NCI-H1930 (cell line): ENCODE measurements around the gene ATP11A.
A peak's percentile ranks its signal among the peaks of the same experiment; 100 is the strongest.

ENCODE experiments used
- DNase-seq, 2 experiments: peaks; one replicate each; lab custom pipeline; 2025; lab: John Stamatoyannopoulos, UW

The ATP11A gene

GRCh38 chr13:112723771-112724170, 33.9 kb downstream of the ATP11A start:
- DNase-seq = no peak

GRCh38 chr13:112724788-112725345, 35.0 kb downstream of the ATP11A start:
- DNase-seq = no peak

DNA sequence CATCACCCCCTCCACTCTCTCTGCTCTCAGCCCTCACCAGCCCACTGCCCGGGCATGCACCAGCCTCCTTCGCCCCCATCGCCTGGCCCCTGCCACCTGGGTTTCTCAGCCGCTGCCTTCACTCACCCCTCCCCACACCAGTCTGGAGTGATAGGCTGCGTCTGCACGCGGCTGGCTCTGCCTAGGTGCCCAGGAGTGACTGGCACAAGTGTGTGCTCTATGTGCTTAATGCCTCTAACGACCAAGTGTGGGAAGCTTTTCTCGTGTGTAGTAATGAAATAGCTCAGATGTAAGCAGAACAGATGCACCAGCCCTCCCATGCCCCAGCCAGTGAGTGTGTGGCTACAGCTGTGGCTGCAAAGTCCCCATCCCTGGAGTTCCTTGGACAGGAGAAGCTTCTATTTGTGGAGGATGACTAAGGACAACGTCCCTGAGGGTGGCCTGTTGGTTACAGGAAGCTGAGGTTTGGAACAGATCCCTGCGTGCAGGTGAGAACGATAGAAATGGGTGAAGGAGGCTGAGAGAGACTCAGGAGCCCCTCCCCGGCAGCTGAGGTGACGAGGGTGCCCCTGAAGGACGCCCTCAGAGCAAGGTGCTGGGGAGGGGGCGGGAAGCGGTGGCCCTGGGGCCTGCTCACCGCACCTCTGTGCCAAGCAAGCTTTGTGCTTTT, 35.6 kb downstream of the ATP11A start:
- DNase-seq = no peak

GRCh38 chr13:112726016-112726767, 36.4 kb downstream of the ATP11A start:
- no peak for DNase-seq

GRCh38 chr13:112727581-112727980, 37.7 kb downstream of the ATP11A start:
- no peak for DNase-seq

DNA sequence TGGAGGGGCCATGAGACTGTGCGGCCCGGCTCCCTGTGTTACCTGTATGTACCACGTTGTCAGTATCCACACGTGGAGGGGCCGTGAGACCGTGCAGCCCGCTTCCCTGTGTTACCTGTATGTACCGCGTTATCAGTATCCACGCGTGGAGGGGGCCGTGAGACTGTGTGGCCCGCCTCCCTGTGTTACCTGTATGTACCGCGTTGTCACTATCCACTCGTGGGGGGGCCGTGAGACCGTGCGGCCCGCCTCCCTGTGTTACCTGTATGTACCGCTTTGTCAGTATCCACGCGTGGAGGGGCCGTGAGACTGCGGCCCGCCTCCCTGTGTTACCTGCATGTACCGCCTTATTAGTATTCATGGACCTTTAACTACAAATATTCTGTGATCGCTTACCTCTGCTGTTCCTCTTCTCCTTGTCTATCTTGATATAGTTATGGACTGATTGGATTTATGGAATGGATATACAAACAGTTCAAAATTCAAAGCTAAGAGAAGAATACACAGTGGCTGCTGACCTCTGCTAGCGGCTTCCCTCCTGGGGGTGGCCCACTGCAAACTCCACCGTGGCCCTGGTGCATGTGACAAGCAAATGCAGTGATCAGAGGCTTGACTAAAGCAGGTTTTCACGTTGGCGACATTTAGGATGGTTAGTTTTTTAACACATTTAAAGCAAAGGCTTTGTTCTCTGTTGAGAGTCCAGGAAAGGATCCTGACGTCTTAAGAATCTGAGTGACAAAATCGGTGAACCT, 38.7 kb downstream of the ATP11A start:
- DNase-seq = no peak

DNA sequence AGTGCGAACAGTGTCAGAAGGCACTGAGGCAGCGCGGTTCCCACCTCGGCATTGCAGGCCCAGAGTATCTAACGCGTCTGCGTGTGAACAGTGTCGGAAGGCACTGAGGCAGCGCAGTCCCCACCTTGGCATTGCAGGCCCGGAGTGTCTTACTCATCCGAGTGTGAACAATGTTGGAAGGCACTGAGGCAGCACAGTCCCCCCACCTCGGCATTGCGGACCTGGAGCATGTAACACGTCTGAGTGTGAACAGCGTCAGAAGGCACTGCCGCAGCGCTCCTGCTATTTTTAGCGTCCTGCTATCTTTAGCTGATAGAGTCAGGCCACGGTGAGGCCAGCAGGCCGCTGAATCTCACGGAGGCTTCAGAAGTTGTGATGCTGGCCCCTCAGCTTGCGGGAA, 39.6 kb downstream of the ATP11A start:
- no peak for DNase-seq

DNA sequence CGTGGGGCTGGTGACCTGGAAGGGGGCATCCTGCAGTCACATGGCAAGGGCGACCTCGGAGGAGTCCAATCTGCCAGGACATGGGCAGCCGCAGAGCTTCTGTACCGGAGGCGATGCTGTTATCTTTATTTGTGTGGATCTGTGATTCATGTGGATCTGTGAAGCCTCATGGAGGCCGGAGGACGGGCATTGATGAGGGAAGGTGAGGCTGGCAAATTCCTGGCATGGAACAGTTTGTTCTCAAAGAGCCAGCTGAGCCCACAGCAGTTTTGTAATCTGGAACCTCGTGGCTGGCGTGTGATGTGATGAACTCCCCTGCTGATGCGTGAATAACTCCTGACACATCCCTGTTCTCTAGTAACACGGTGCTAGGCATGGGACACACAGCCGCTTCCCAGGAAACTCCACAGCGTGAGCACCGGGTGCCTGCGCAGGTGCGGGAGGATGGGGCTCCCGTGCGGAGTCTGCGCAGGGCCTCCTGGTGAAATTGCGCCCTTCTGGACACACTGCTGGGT, 40.4 kb downstream of the ATP11A start:
- no peak for DNase-seq

- no peak for DNase-seq
These were observed 42.1 kb downstream of the ATP11A start for GRCh38 chr13:112731667-112732616.

GRCh38 chr13:112732679-112733078, 42.8 kb downstream of the ATP11A start:
- no peak for DNase-seq

DNA sequence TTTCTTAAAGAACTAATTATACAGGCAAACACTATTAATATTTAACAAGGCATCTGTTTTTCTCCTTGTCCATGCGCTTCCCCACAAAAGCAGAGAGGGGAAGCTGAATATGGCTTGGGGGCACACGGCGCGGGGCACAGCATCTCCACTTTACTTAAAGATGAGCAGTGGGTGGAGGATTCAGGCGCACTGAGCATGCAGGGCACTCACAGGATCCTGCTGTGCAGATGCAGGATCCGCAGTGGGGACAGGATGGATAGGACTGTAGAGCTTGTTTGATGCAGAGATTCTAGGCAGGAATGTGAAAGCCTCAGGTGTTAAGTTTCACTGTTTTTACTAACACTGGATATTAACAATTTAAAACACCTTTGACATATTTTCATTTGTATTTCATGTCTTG, 43.3 kb downstream of the ATP11A start:
- peak; percentile 52 to 64 for DNase-seq

DNA sequence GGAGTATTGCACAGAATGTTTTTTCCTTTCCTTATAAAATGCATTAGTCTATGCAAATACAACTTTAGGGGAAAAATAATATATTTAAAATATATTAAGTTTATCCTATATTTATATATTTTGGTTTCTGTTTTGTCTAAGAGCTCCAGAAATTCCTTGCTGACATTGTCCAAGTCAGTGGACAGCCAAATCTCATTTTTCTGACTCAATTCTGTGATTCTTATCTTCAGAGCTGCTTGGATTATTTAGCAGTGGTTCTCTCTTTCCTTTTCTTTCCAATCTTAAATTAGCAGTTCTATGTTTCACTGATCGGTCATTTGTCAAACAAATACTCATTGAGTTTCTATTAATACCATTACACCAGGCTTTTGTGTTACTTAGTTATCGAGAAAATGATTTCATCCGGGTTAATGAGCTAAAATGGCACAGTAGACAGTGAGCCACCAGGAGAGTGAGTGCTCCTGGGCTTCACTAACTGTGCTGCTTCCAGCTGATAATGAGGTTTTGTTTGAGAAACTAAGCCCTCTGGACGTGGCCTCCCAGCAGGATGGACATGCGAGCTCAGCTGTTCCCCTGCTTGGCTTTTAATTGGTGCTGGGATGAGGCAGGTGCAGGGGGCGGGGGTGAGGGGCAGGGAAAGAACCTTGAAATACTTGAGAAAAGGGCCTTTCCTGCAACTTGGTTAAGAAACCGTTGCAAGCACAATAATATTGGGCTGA, 44.0 kb downstream of the ATP11A start:
- DNase-seq = peak; percentile 73 to 82

DNA sequence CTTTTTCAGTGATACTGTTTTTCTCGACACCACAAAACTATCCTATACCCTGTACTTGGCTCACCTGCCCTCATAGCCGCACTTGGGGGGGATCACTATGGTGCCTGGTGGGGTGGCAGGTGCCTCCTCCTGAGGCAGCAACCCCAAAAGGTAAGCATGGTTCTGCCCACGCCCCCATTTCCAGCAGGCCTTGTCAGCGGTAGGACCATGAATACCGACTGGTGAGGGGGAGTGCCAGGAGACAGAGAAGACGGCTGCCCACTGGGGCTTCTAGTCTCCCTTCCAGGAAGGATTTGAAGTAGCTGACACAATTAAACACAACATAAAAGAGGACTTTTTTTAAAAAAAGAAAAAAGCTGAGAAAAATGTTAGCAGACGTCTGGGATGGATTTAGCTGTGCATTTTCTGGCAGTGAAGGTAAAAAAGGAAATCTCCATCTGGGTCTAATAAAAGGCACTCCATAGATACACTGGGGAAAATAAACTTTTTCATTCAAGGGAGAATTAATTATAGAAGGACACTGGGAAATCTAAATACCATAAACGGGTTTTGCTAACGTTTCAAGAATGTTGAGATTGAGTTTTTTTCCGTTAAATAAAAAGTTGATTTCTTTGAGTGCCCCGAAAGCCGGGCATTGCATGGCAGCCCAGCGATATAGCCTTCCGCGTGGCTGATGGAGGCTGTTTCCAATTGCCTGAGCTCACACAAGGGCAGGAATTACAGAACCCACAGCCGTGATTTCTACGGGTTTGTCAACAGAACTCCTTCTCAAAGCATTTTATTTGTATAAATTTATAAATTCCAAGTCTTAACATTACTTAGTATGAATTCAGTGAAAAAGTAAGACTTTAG, 45.1 kb downstream of the ATP11A start:
- no peak for DNase-seq

GRCh38 chr13:112735791-112736190, 46.0 kb downstream of the ATP11A start:
- no peak for DNase-seq

- DNase-seq = no peak
These were observed 47.5 kb downstream of the ATP11A start for GRCh38 chr13:112737294-112737693.

GRCh38 chr13:112738606-112739005, 48.8 kb downstream of the ATP11A start:
- no peak for DNase-seq

GRCh38 chr13:112740502-112741131, 50.8 kb downstream of the ATP11A start:
- DNase-seq = peak in 1 of 2 experiments; percentile 18

GRCh38 chr13:112741185-112741755, 51.4 kb downstream of the ATP11A start:
- no peak for DNase-seq
